GM21390 (cell line): ENCODE measurements around the gene DNAJC27.
A peak's percentile ranks its signal among the peaks of the same experiment; 100 is the strongest.
"Not testable (repeated sequence)": the region's sequence is repeated elsewhere in the genome, so short reads cannot be mapped to it uniquely, and the experiment has no call there.

ENCODE experiments used
- ATAC-seq: cut with Tn5 transposase; IDR thresholded peaks from one replicate; pipeline ENCODE4 v1.9.1; 2021; ENCODE audit not compliant: unreplicated experiment

DNAJC27 gene

GRCh38 chr2:24971536-24972314, at the start of gene DNAJC27:
Gene DNAJC27 (minus strand): TSS chr2:24971955. CDS start chr2:24971904, 51 bp downstream.
- peak; percentile 95 for ATAC-seq

GRCh38 chr2:25018681-25019080, 46.9 kb upstream of the DNAJC27 start:
- ATAC-seq = no peak

- no peak for ATAC-seq
Observed at GRCh38 chr2:25014631-25015030, 42.9 kb upstream of the DNAJC27 start.

- not testable (repeated sequence) for ATAC-seq
Observed at GRCh38 chr2:25011342-25011741, 39.6 kb upstream of the DNAJC27 start.

- ATAC-seq = no peak
Observed at GRCh38 chr2:25009954-25010353, 38.2 kb upstream of the DNAJC27 start.

- no peak for ATAC-seq
Observed at GRCh38 chr2:25002066-25002465, 30.3 kb upstream of the DNAJC27 start.

- no peak for ATAC-seq
Observed at GRCh38 chr2:25001325-25001637, 29.5 kb upstream of the DNAJC27 start.

GRCh38 chr2:25000503-25001324, 29.0 kb upstream of the DNAJC27 start:
- ATAC-seq = no peak

- ATAC-seq = no peak
Observed at GRCh38 chr2:25000036-25000435, 28.3 kb upstream of the DNAJC27 start.

GRCh38 chr2:24999097-24999496, 27.3 kb upstream of the DNAJC27 start:
- ATAC-seq = not testable (repeated sequence)

- no peak for ATAC-seq
Observed at GRCh38 chr2:24994146-24994724, 22.5 kb upstream of the DNAJC27 start.

GRCh38 chr2:24993406-24994145, 21.8 kb upstream of the DNAJC27 start:
- ATAC-seq = no peak

GRCh38 chr2:24986372-24986771, 14.6 kb upstream of the DNAJC27 start:
- no peak for ATAC-seq

- ATAC-seq = no peak
Observed at GRCh38 chr2:24985511-24985910, 13.8 kb upstream of the DNAJC27 start.

GRCh38 chr2:24984912-24985311, 13.2 kb upstream of the DNAJC27 start:
- ATAC-seq = no peak

- ATAC-seq = no peak
Observed at GRCh38 chr2:24981411-24982136, 9.8 kb upstream of the DNAJC27 start.

- ATAC-seq = no peak
Observed at GRCh38 chr2:24978661-24979060, 6.9 kb upstream of the DNAJC27 start.

- no peak for ATAC-seq
Observed at GRCh38 chr2:24977631-24978030, 5.9 kb upstream of the DNAJC27 start.

GRCh38 chr2:24973812-24974211, 2.1 kb upstream of the DNAJC27 start:
- no peak for ATAC-seq

- no peak for ATAC-seq
Observed at GRCh38 chr2:24972315-24972961, 683 bp upstream of the DNAJC27 start.
